Calu3 (cell line): ENCODE results near the gene KCNK16. TPM values are rescaled to one million over a fixed set of nuclear protein-coding genes. Genes with fewer than 3 reads are reported as not detected.

Experiments used
- BruUV-seq: library from RNA; stranded (reverse); fragments of 400-500 nt; replicated peaks from 2 replicates; lab custom pipeline; 2021; lab: Mats Ljungman, UMichigan
- CTCF ChIA-PET: fragments of 300-600 bp; sonication (Branson Sonifier 250); formaldehyde crosslinking; loops from one replicate; lab custom pipeline; 2022; ENCODE audit warnings: antibody characterized with exemption; lab: Charles Lee
- DNase-seq: peaks from one replicate; pipeline ENCODE4 v3.0.0; 2022
- H3K27ac Mint-ChIP-seq: one replicate; pipeline ENCODE4 v1.8.0; 2022; ENCODE audit warnings: mixed read lengths; ENCODE audit not compliant: unreplicated experiment
- H3K27me3 Mint-ChIP-seq: one replicate; pipeline ENCODE4 v1.8.0; 2022; ENCODE audit warnings: mixed read lengths; ENCODE audit not compliant: unreplicated experiment
- H3K36me3 Mint-ChIP-seq: one replicate; pipeline ENCODE4 v1.8.0; 2022; ENCODE audit warnings: mild to moderate bottlenecking, moderate library complexity, mixed read lengths; ENCODE audit not compliant: insufficient read depth, unreplicated experiment
- H3K4me1 Mint-ChIP-seq: one replicate; pipeline ENCODE4 v1.8.0; 2022; ENCODE audit warnings: mild to moderate bottlenecking, low read depth, mixed read lengths; ENCODE audit not compliant: unreplicated experiment
- H3K4me3 Mint-ChIP-seq: one replicate; pipeline ENCODE4 v1.8.0; 2022; ENCODE audit warnings: mild to moderate bottlenecking, low read depth, moderate library complexity, mixed read lengths; ENCODE audit not compliant: unreplicated experiment
- H3K9me3 Mint-ChIP-seq: one replicate; pipeline ENCODE4 v1.8.0; 2022; ENCODE audit warnings: low read depth, mixed read lengths; ENCODE audit not compliant: unreplicated experiment
- intact Hi-C: fragments of 100-400 bp; cut with micrococcal nuclease; formaldehyde crosslinking; loops from one replicate; pipeline ENCODE4 v1.10.0; 2022; ENCODE audit not compliant: unreplicated experiment
- total RNA-seq: library from RNA; stranded (reverse); gene quantifications from 2 replicates; pipeline ENCODE4 v1.2.3, GENCODE V29; 2022
- TF ChIP-seq, protein P1 (sequence below): fragments of 200-600 bp; IDR thresholded peaks from one replicate; pipeline ENCODE4 v1.8.0; 2022; ENCODE audit warnings: antibody characterized with exemption; ENCODE audit not compliant: unreplicated experiment

KCNK16 gene
- total RNA-seq, 1 experiment from 2014 or later, result not detected

DNA sequence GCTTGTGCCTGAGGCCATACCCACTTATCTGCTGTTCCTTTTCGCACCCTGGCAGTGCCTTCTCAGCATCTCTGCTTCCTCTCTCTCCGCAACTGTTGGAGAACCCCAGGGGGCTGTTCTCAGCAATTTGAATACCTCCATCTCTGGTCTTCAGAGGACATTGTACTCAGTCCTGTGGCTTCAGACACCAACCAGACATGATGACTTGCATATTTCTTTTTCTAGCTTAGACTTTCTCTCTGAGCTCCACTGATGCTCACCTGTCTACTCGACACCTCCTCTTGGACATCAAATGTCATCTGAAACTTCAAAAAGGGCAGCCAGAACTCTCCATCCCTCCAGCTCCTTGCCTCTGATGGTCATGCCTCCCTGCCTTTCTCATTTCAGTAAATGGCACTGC, 18.9 kb upstream of the KCNK16 start:
- CTCF ChIA-PET, result no interaction called here

DNA sequence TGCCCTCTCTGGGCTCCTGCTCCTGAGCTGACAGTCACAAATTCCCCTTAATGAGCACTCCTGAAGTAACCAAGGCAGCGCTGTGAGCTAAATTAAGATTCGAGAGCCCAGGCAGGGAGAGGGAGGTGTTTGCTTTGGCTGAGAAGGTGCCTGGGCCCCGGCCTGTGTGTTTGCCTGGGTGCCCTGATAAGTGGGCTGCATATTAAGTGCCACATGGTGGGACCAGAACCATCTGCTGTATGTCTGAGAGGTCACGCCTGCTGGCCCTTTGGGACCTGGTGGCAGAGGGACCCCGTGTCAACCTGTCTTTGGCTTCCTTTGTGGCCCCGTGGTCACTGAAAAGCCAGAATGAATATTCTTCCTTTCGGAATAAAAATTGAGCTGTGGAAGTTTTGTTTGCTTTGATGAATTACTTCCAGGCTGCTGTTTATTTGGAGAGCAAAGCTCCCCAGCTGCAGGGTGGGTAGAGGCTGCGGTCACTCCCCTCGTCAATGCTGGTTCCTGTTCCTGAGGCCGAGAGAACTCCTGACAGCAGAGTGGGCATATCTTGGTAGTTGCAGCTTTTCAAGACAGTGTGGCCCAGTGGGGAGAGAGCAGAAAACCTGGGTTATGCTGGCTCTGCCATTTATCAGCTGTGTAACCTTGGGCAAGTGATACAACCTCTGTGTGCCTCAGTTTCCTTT, 17.5 kb upstream of the KCNK16 start:
- TF ChIP-seq, protein P1, sequence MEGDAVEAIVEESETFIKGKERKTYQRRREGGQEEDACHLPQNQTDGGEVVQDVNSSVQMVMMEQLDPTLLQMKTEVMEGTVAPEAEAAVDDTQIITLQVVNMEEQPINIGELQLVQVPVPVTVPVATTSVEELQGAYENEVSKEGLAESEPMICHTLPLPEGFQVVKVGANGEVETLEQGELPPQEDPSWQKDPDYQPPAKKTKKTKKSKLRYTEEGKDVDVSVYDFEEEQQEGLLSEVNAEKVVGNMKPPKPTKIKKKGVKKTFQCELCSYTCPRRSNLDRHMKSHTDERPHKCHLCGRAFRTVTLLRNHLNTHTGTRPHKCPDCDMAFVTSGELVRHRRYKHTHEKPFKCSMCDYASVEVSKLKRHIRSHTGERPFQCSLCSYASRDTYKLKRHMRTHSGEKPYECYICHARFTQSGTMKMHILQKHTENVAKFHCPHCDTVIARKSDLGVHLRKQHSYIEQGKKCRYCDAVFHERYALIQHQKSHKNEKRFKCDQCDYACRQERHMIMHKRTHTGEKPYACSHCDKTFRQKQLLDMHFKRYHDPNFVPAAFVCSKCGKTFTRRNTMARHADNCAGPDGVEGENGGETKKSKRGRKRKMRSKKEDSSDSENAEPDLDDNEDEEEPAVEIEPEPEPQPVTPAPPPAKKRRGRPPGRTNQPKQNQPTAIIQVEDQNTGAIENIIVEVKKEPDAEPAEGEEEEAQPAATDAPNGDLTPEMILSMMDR, result no peak
- CTCF ChIA-PET, result interaction anchor here (0.6 kb wide), 1 partner anchor 509 kb away, joined by 3 read pairs; no protein-coding TSS in a partner anchor
- no peak overlapping the region for H3K4me3 Mint-ChIP-seq
- no peak overlapping the region for H3K27ac Mint-ChIP-seq
- BruUV-seq, result no TSS peak
- peaks cover 20% of the 10 kb centered on the region for H3K27me3 Mint-ChIP-seq
- DNase-seq, result no peak
- no peaks in the 10 kb centered on the region for H3K36me3 Mint-ChIP-seq
- H3K9me3 Mint-ChIP-seq, result no peaks in the 10 kb centered on the region
- H3K4me1 Mint-ChIP-seq, result no peaks in the 10 kb centered on the region
- intact Hi-C loops, result loop anchor here (10.0 kb wide), 1 partner anchor 1575 kb away; no protein-coding TSS in a partner anchor

More for the DNA sequence above, 18.9 kb upstream of the KCNK16 start:
- intact Hi-C loops, result loop anchor here (10.0 kb wide), 1 partner anchor 1573 kb away; no protein-coding TSS in a partner anchor
- H3K9me3 Mint-ChIP-seq, result no peaks in the 10 kb centered on the region
- no peak for DNase-seq
- no peaks in the 10 kb centered on the region for H3K36me3 Mint-ChIP-seq
- no peak overlapping the region for H3K4me3 Mint-ChIP-seq
- no TSS peak for BruUV-seq
- TF ChIP-seq, protein P1, result no peak
- H3K4me1 Mint-ChIP-seq, result no peaks in the 10 kb centered on the region
- H3K27ac Mint-ChIP-seq, result no peak overlapping the region
- H3K27me3 Mint-ChIP-seq, result peaks cover 26% of the 10 kb centered on the region

DNA sequence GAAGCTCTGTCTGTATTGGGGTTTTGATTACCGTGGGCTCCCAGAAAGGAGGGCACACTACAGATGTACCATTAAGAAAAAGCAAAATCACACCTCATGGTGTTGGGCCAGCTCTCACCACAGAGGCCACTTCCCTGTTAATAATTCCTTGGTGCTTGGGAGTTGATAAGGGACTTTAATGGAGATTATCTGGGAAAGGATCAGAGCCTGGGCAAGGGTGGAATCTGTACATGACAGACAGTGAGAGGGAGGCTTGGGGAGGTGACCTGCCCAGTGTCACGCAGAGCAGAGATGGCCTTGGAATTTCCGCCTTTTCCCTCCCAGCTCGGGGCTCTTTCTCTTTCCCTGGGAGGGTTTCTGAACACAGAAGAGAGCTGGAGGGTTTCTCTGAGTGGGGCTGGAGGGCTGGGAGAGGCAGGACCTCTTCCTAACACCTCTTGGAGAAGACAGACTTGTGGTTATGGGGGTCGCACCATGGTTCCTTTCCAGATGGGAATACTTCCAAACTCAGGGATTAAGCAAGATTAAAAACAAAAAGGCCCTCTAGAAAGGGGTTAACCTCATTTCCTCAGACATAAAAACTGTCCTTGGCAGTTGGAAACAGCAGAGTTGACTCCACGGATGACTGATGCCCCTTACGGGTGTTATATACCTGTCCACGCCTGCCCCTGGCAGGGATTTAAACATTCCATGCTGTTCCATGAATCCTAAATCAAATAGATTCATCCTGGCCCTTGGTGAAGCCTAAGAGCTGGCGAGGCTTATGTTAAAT, 16.8 kb upstream of the KCNK16 start:
- TF ChIP-seq, protein P1, result no peak
- Mint-ChIP-seq H3K36me3 (no peaks in the 10 kb centered on the region), H3K9me3 (no peaks in the 10 kb centered on the region), H3K4me1 (no peaks in the 10 kb centered on the region), H3K27me3 (peaks cover 13% of the 10 kb centered on the region), H3K4me3 (no peak overlapping the region), H3K27ac (no peak overlapping the region)
- DNase-seq, result no peak
- intact Hi-C loops, result no loop called here
- BruUV-seq, result no TSS peak
- CTCF ChIA-PET, result no interaction called here

DNA sequence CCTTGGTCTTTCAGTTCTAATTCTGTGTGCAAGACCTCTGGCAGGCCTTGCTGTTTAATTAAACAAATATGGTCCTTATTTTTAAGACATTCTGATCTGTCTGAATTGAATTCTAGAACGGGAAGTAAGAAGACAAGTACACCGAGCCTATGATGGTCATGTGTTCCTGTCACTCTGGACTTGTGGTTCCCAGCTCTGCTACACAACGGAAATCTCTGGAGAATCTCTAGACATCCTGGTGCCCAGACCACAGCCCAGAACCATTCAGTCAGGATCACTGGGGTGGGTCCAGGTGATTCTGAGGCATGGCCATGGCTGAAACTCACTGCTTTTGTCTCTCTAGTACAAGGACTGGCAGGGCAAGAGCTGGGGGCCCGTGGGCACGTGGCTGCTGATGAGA, 15.9 kb upstream of the KCNK16 start:
- Mint-ChIP-seq H3K36me3 (no peaks in the 10 kb centered on the region), H3K9me3 (no peaks in the 10 kb centered on the region), H3K4me3 (no peak overlapping the region), H3K4me1 (no peaks in the 10 kb centered on the region), H3K27me3 (peaks cover 4% of the 10 kb centered on the region), H3K27ac (no peak overlapping the region)
- BruUV-seq, result no TSS peak
- no peak for DNase-seq
- CTCF ChIA-PET, result no interaction called here
- TF ChIP-seq, protein P1, result no peak
- intact Hi-C loops, result no loop called here
